Heart left ventricle (tissue), 16 donors: ENCODE data around the gene USF2. TPM values are rescaled to one million over a fixed set of nuclear protein-coding genes. Genes with fewer than 3 reads are reported as not detected.

Source experiments
- ATAC-seq, 4 donors: fragments of 200-7000 bp; cut with Tn5 transposase; one replicate each; pipeline ENCODE4 v1.9.1; 2020 to 2022; ENCODE audit warnings: moderate library complexity in 4 of 4, mild to moderate bottlenecking in 3 of 4, moderate number of reproducible peaks in 1 of 4
- DNase-seq, 5 donors: peaks; one replicate each; pipeline ENCODE4 v3.0.0-alpha.2; 2020
- H3K27ac ChIP-seq, 12 donors: fragments of 200-600 bp; sonication (generic) in 4 of 12; one replicate each; pipeline versions ENCODE4 v1.5.0 to v1.8.0; 2016 to 2022; ENCODE audit warnings: mild to moderate bottlenecking in 2 of 12
- H3K27me3 ChIP-seq, 9 donors: fragments of 200-600 bp; sonication (generic) in 2 of 9; one replicate each; pipeline versions ENCODE4 v1.5.1 to v1.8.0; 2016 to 2022; ENCODE audit warnings: mild to moderate bottlenecking in 3 of 9
- H3K36me3 ChIP-seq, 9 donors: fragments of 200-600 bp; sonication (generic) in 2 of 9; one replicate each; pipeline versions ENCODE4 v1.5.0 to v1.8.0; 2018 to 2022; ENCODE audit warnings: mild to moderate bottlenecking in 2 of 9
- H3K4me1 ChIP-seq, 12 donors: fragments of 200-600 bp; sonication (generic) in 4 of 12; one replicate each; pipeline versions ENCODE4 v1.5.0 to v1.8.0; 2016 to 2022; ENCODE audit warnings: mild to moderate bottlenecking in 3 of 12
- H3K4me3 ChIP-seq, 12 donors: fragments of 200-600 bp; sonication (generic) in 4 of 12; one replicate each; pipeline versions ENCODE4 v1.5.0 to v1.8.0; 2017 to 2022; ENCODE audit warnings: mild to moderate bottlenecking in 9 of 12, moderate library complexity in 4 of 12
- H3K9me3 ChIP-seq, 12 donors: fragments of 200-600 bp; sonication (generic) in 4 of 12; one replicate each; pipeline versions ENCODE4 v1.5.0 to v1.8.0; 2016 to 2022; ENCODE audit warnings: mild to moderate bottlenecking in 1 of 12
- POLR2A ChIP-seq, 2 donors: fragments of 450-650 bp; IDR thresholded peaks; one replicate each; pipeline ENCODE4 v1.6.1; 2017; ENCODE audit warnings: antibody characterized with exemption in 2 of 2, mild to moderate bottlenecking in 2 of 2, moderate library complexity in 2 of 2
- WGBS, 4 donors: extraction: QIAGEN DNeasy Blood & Tissue Kit in 2 of 4; methylation state at CpG; one replicate each; pipeline versions ENCODE4 v1.1.5 to v1.1.7; 2013 to 2018; 5-methylcytosine and 5-hydroxymethylcytosine counted together
- intact Hi-C, 10 donors: fragments of 100-400 bp; cut with DNase I; formaldehyde crosslinking; loops; one replicate each; pipeline versions ENCODE4 v1.11.1 to v1.14.2; 2022
- polyA plus RNA-seq, 2 donors: library from polyadenylated mRNA; stranded (reverse); fragments of 200-250 nt; gene quantifications; one replicate each; pipeline ENCODE4 v1.2.3, GENCODE V29; 2013
- total RNA-seq, 9 donors: library from RNA; depleted of rRNA in 2 of 9; stranded (reverse); fragments of >200 nt in 2 of 9; fragmentation: NEBNext Ultra II Directional in 3 of 9; extraction: Animal tissue kit (Norgen Biotek cat#: 25700) in 3 of 9; gene quantifications; one replicate each; pipeline versions ENCODE4 v1.1.0 to v1.2.4, GENCODE V29; 2016 to 2023
- TF ChIP-seq, protein P1 (sequence below), 12 donors: fragments of 200-600 bp; sonication (generic) in 4 of 12; IDR thresholded peaks; one replicate each; pipeline versions ENCODE4 v1.5.0 to v1.8.0; 2018 to 2022; ENCODE audit warnings: antibody characterized with exemption in 12 of 12, mild to moderate bottlenecking in 5 of 12
- donor health status: ischemic (EF 13 %, LVEDD 7.1; RV severe dilation, severe dysfunction).
- donor health status: healthy with polysubstance abuse.
- donor health status: DM: no; HTN: yes; CAD: no.
- donor health status: DM: no; HTN: no; CAD: no.
- donor health status: ischemic (EF 25% LVEDD 6.9; RV normal size, moderate dysfunction).
- donor health status: ischemic (EF 25% LVEDD 5.7; RV mildly dilated, moderate dysfunction).
- donor health status: healthy.
- donor health status: DM: yes; HTN: yes; CAD: no.
- donor health status: ischemic (EF 35%, LVEDD 5.7; RV mildly dilated, moderate dysfunction).
- donor health status: nonischemic (EF 11% LVEDD 7.7; RV severe dilation, severe dysfunction).
- donor health status: DM: yes; HTN: yes; CAD: no.
- donor health status: PGD.
- donor health status: ischemic (EF 29% LVEDD 5.4; RV normal size, mild dysfunction).
- donor health status: nonischemic (EF 23%, LVEDD 6.1; RV moderate dilation, normal function).

The USF2 gene
- total and polyA plus RNA-seq, 11 donors, result 134 to 251 (median 159) TPM

DNA sequence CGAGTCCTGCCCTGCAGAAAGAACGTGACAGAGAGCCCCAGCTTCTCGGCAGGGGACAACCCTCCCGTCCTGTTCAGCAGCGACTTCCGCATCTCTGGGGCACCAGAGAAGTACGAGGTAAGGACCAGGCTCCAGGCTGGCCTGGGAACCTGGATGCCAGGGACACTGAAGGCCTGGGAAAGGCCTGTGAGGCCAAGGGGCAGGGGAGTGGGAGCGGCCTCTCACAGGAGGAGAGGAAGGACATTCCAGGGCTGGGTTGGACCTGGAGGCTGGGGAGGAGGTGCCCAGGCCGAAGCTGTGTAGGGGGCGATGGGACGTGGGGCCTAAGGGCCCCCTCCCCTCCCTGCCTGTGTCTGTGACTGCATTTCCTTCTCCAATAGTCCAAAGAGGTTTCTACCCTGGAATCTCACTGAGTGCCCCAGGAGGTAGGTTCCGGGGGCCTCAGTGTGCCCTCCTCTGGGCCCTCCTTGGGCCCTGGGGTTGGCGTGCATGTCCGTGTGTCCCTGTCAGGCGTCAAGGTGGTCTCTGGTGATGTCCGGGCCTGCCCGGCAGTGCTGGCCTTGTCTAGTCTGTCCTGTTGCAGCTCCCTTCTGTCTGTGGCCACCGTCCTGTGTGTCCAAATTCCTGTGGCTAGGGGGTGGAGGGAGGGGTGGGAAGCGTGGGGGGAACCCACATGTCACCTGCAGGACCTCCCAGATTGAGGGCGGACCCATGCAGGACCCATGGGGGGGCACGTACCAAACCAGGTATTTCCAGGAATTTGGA lies 43.3 kb downstream of the USF2 start:
- peak in 1 of 5 donors; percentile 57 for DNase-seq
- H3K27ac ChIP-seq, result no peak overlapping the region
- intact Hi-C loops, result no loop called here

DNA sequence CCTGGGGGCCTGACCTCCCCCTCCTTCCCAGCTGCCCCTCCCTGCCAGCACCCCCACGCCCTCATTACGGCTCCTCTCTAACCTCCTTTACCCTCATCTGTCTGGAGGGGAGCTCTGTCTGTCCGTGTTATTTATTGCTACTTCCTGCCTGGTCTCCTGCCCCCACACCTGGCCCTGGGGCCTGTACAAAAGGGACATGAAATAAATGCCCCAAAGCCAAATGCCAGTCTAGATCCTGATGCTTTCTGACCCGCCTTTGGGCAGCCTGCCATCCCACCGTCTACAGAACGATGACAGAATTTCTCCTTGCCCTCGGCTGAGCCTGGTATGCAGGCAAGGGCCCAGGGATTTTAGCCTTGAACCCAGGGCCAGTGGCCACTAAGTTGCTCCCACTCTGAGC lies 44.8 kb downstream of the USF2 start:
- H3K36me3 ChIP-seq, result no peaks in the 10 kb centered on the region
- DNase-seq (peak in 1 of 5 donors; percentile 24), ATAC-seq (no peak)
- TF ChIP-seq POLR2A (IDR thresholded peaks at IDR 0.05), result no peak
- TF ChIP-seq, protein P1, sequence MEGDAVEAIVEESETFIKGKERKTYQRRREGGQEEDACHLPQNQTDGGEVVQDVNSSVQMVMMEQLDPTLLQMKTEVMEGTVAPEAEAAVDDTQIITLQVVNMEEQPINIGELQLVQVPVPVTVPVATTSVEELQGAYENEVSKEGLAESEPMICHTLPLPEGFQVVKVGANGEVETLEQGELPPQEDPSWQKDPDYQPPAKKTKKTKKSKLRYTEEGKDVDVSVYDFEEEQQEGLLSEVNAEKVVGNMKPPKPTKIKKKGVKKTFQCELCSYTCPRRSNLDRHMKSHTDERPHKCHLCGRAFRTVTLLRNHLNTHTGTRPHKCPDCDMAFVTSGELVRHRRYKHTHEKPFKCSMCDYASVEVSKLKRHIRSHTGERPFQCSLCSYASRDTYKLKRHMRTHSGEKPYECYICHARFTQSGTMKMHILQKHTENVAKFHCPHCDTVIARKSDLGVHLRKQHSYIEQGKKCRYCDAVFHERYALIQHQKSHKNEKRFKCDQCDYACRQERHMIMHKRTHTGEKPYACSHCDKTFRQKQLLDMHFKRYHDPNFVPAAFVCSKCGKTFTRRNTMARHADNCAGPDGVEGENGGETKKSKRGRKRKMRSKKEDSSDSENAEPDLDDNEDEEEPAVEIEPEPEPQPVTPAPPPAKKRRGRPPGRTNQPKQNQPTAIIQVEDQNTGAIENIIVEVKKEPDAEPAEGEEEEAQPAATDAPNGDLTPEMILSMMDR (IDR thresholded peaks at IDR 0.05), result no peak
- H3K9me3 ChIP-seq, result no peaks in the 10 kb centered on the region
- no peak overlapping the region for H3K27ac ChIP-seq
- 56 to 60% (median 58%) methylated on average over 7 of the region's 7 CpGs for WGBS, 4 donors
- intact Hi-C loops, result no loop called here
- H3K4me3 ChIP-seq, result no peak overlapping the region
- peaks cover 0 to 15% (median 0%) of the 10 kb centered on the region in 12 donors for H3K4me1 ChIP-seq
- peaks cover 0 to 3% (median 0%) of the 10 kb centered on the region in 9 donors for H3K27me3 ChIP-seq

More for the DNA sequence above, 43.3 kb downstream of the USF2 start:
- TF ChIP-seq, protein P1 (IDR thresholded peaks at IDR 0.05), result no peak
- TF ChIP-seq POLR2A (IDR thresholded peaks at IDR 0.05), result no peak
- Histone ChIP-seq H3K27me3 (peaks cover 0 to 3% (median 0%) of the 10 kb centered on the region in 9 donors), H3K9me3 (no peaks in the 10 kb centered on the region), H3K4me1 (peaks cover 0 to 11% (median 0%) of the 10 kb centered on the region in 12 donors), H3K36me3 (no peaks in the 10 kb centered on the region), H3K4me3 (no peak overlapping the region)
- WGBS, 4 donors, result 89 to 92% (median 90%) methylated on average over 21 of the region's 21 CpGs
- no peak for ATAC-seq

DNA sequence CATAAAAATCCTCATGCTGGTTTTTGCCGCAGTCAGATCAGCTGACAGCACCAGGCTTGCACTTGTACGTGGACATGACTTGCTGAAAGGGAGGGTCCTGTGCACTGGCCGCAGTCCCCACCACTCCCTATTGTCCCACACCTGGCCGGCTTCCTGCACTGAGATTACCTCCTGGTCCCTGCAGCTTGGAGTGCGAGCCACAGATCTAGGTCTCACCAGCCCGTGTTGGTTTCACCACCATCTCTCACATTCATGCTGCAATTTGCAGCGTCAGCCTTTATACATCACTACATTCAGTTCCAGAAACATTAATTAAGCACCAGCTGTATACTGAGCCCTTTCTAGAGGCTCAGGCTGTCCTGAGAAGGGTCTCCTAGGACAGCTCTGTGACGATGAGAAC lies 45.3 kb downstream of the USF2 start:
- WGBS, 4 donors, result 89 to 92% (median 90%) methylated on average over 8 of the region's 8 CpGs
- no peak overlapping the region for H3K4me3 ChIP-seq
- no peak for ATAC-seq
- H3K36me3 ChIP-seq, result no peaks in the 10 kb centered on the region
- peaks cover 0 to 3% (median 0%) of the 10 kb centered on the region in 9 donors for H3K27me3 ChIP-seq
- no peak for TF ChIP-seq POLR2A (IDR thresholded peaks at IDR 0.05)
- TF ChIP-seq, protein P1 (IDR thresholded peaks at IDR 0.05), result no peak
- no peak overlapping the region for H3K27ac ChIP-seq
- peaks cover 0 to 20% (median 4%) of the 10 kb centered on the region in 12 donors for H3K4me1 ChIP-seq
- DNase-seq, result peak in 1 of 5 donors; percentile 23
- H3K9me3 ChIP-seq, result no peaks in the 10 kb centered on the region
- intact Hi-C loops, result no loop called here

DNA sequence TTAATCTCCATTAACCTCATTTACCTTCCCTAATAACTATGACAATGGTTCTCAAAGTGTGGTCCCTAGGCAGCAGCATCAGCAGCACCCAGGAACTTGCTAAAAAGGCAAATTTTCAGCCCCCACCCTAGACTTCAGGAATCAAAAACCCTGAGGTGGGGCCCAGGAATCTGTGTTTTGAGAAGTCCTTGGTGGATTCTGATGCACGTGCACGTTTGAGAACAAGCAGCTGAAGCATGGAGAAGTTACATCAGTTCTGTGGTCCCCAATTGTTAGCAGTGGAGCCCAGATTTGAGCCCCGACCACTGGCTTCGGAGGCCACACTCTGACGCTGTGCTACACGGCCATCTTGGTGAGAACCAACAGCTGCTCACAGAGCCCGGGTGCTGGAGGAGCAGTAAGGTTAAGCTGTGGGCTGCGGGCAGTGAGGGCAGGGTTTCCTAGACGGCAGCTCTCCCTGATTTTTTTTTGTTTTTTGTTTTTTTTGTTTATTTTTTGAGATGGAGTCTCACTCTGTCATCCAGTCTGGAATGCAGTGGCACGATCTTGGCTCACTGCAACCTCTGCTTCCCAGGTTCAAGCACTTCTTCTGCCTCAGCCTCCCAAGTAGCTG lies 46.2 kb downstream of the USF2 start:
- Histone ChIP-seq H3K36me3 (no peaks in the 10 kb centered on the region), H3K27me3 (peaks cover 0 to 3% (median 0%) of the 10 kb centered on the region in 9 donors), H3K27ac (no peak overlapping the region), H3K9me3 (no peaks in the 10 kb centered on the region), H3K4me1 (peaks cover 0 to 29% (median 8%) of the 10 kb centered on the region in 12 donors), H3K4me3 (no peak overlapping the region)
- intact Hi-C loops, result no loop called here
- DNase-seq (peak in 1 of 5 donors; percentile 38), ATAC-seq (no peak)
- WGBS, 4 donors, result 86 to 91% (median 90%) methylated on average over 10 of the region's 10 CpGs
- TF ChIP-seq POLR2A (IDR thresholded peaks at IDR 0.05), result no peak
- TF ChIP-seq, protein P1 (IDR thresholded peaks at IDR 0.05), result no peak
